Astrocyte (in vitro differentiated cells and primary cell): ENCODE data around the gene FAM3B. TPM values are rescaled to one million over a fixed set of nuclear protein-coding genes. Genes with fewer than 3 reads are reported as not detected.

ENCODE experiments used
- DNase-seq: peaks from one replicate; pipeline ENCODE4 v3.0.0-alpha.2; 2010; ENCODE audit warnings: low read depth
- FAIRE-seq: peaks from 2 replicates; lab custom pipeline; 2011; peaks lifted over from hg19 to GRCh38; lab: Jason Lieb, UNC
- H2AFZ ChIP-seq: 2 replicates; pipeline ENCODE4 v1.6.0; 2012; ENCODE audit warnings: low read depth, low read length, inconsistent platforms
- H3K27ac ChIP-seq: 2 replicates; pipeline ENCODE4 v1.5.1; 2011; ENCODE audit warnings: low read depth, low read length, inconsistent platforms
- H3K27me3 ChIP-seq: 2 replicates; pipeline ENCODE4 v1.6.0; 2011; ENCODE audit warnings: low read length, inconsistent platforms; ENCODE audit not compliant: insufficient read depth
- H3K36me3 ChIP-seq: 2 replicates; pipeline ENCODE4 v1.5.1; 2011; ENCODE audit warnings: low read length, inconsistent platforms; ENCODE audit not compliant: insufficient read depth
- H3K4me1 ChIP-seq: 2 replicates; pipeline ENCODE4 v1.5.1; 2011; ENCODE audit warnings: low read length, inconsistent platforms; ENCODE audit not compliant: insufficient read depth
- H3K4me2 ChIP-seq: 2 replicates; pipeline ENCODE4 v1.6.0; 2012; ENCODE audit warnings: low read length, inconsistent platforms
- H3K4me3 ChIP-seq: 2 replicates; pipeline ENCODE4 v1.5.1; 2011; ENCODE audit warnings: low read depth, mild to moderate bottlenecking, low read length, inconsistent platforms; ENCODE audit not compliant: insufficient read depth
- H3K79me2 ChIP-seq: 2 replicates; pipeline ENCODE4 v1.6.0; 2012; ENCODE audit warnings: mild to moderate bottlenecking, low read length, inconsistent platforms; ENCODE audit not compliant: insufficient read depth
- H3K9ac ChIP-seq: 2 replicates; pipeline ENCODE4 v1.6.0; 2012; ENCODE audit warnings: mild to moderate bottlenecking, low read length, inconsistent platforms
- H3K9me3 ChIP-seq: 2 replicates; pipeline ENCODE4 v1.5.1; 2012; ENCODE audit warnings: low read depth, mild to moderate bottlenecking, low read length, inconsistent platforms; ENCODE audit not compliant: insufficient read depth
- H4K20me1 ChIP-seq: 2 replicates; pipeline ENCODE4 v1.6.0; 2012; ENCODE audit warnings: low read length, inconsistent platforms; ENCODE audit not compliant: insufficient read depth
- H3K27ac Mint-ChIP-seq: one replicate; pipeline ENCODE4 v1.8.0; 2021; ENCODE audit warnings: mild to moderate bottlenecking, mixed read lengths; ENCODE audit not compliant: unreplicated experiment
- H3K27me3 Mint-ChIP-seq: one replicate; pipeline ENCODE4 v1.8.0; 2021; ENCODE audit warnings: low read depth, mixed read lengths; ENCODE audit not compliant: unreplicated experiment
- H3K36me3 Mint-ChIP-seq: one replicate; pipeline ENCODE4 v1.8.0; 2021; ENCODE audit warnings: low read depth, mixed read lengths; ENCODE audit not compliant: unreplicated experiment
- H3K4me1 Mint-ChIP-seq: one replicate; pipeline ENCODE4 v1.8.0; 2021; ENCODE audit warnings: low read depth, mixed read lengths; ENCODE audit not compliant: unreplicated experiment
- H3K4me3 Mint-ChIP-seq: one replicate; pipeline ENCODE4 v1.8.0; 2021; ENCODE audit warnings: mild to moderate bottlenecking, moderate library complexity, mixed read lengths; ENCODE audit not compliant: unreplicated experiment
- H3K9me3 Mint-ChIP-seq: one replicate; pipeline ENCODE4 v1.8.0; 2021; ENCODE audit warnings: mild to moderate bottlenecking, mixed read lengths; ENCODE audit not compliant: unreplicated experiment
- CTCF ChIP-seq: IDR thresholded peaks from 2 replicates; pipeline ENCODE4 v1.5.1; 2011; ENCODE audit warnings: low read depth, mild to moderate bottlenecking, inconsistent platforms, low read length, moderate library complexity; ENCODE audit not compliant: insufficient read depth
- EZH2 ChIP-seq: IDR thresholded peaks from 2 replicates; pipeline ENCODE4 v1.6.1; 2012; ENCODE audit warnings: mild to moderate bottlenecking, low read length, inconsistent platforms; ENCODE audit not compliant: insufficient read depth
- total RNA-seq: library from RNA; stranded (reverse); gene quantifications from 2 replicates; pipeline ENCODE4 v1.2.1, GENCODE V29; 2021

The FAM3B gene
- total RNA-seq, 1 donor from 2014 or later, result not detected

- Histone ChIP-seq H3K9ac (no peak overlapping the region), H3K4me3 (no peak overlapping the region), H3K4me1 (no peaks in the 10 kb centered on the region), H3K79me2 (no peaks in the 10 kb centered on the region), H3K27me3 (peaks cover 8% of the 10 kb centered on the region), H2AFZ (no peak overlapping the region), H3K36me3 (no peaks in the 10 kb centered on the region), H3K27ac (no peak overlapping the region), H3K4me2 (no peak overlapping the region), H4K20me1 (no peaks in the 10 kb centered on the region), H3K9me3 (no peaks in the 10 kb centered on the region)
- Mint-ChIP-seq H3K4me1 (no peaks in the 10 kb centered on the region), H3K27me3 (peaks cover 53% of the 10 kb centered on the region), H3K4me3 (no peak overlapping the region), H3K9me3 (no peaks in the 10 kb centered on the region), H3K36me3 (no peaks in the 10 kb centered on the region), H3K27ac (no peak overlapping the region)
- no peak for FAIRE-seq
- TF ChIP-seq EZH2 (no peak), CTCF (no peak)
- DNase-seq, result no peak
Observed at GRCh38 chr21:41321908-41322495, 5.4 kb downstream of the FAM3B start.

- Mint-ChIP-seq H3K27me3 (peaks cover 46% of the 10 kb centered on the region), H3K4me3 (no peak overlapping the region), H3K27ac (no peak overlapping the region), H3K4me1 (no peaks in the 10 kb centered on the region), H3K36me3 (no peaks in the 10 kb centered on the region), H3K9me3 (no peaks in the 10 kb centered on the region)
- Histone ChIP-seq H3K27me3 (peaks cover 4% of the 10 kb centered on the region), H4K20me1 (no peaks in the 10 kb centered on the region), H3K4me1 (no peaks in the 10 kb centered on the region), H2AFZ (no peak overlapping the region), H3K4me2 (no peak overlapping the region), H3K27ac (no peak overlapping the region), H3K79me2 (no peaks in the 10 kb centered on the region), H3K9ac (no peak overlapping the region), H3K9me3 (no peaks in the 10 kb centered on the region), H3K4me3 (no peak overlapping the region), H3K36me3 (no peaks in the 10 kb centered on the region)
- FAIRE-seq (no peak), DNase-seq (no peak)
- TF ChIP-seq CTCF (no peak), EZH2 (no peak)
Observed at GRCh38 chr21:41322496-41323382, 6.1 kb downstream of the FAM3B start.
